Muscle layer of duodenum (tissue), 2 donors: ENCODE measurements around the gene SBF1.
A peak's percentile ranks its signal among the peaks of the same experiment; 100 is the strongest.

ENCODE experiments used
- H3K27ac ChIP-seq: one replicate; pipeline ENCODE4 v1.7.0; 2013; ENCODE audit warnings: mild to moderate bottlenecking, low read length
- H3K27me3 ChIP-seq: one replicate; pipeline ENCODE4 v1.7.0; 2013; ENCODE audit warnings: low read depth, mild to moderate bottlenecking, control low read depth, low read length
- H3K36me3 ChIP-seq, 2 donors: one replicate each; pipeline ENCODE4 v1.7.0; 2013; ENCODE audit warnings: low read length in 2 of 2, control low read depth in 1 of 2, mild to moderate bottlenecking in 1 of 2; ENCODE audit not compliant: insufficient read depth in 2 of 2, control insufficient read depth in 1 of 2
- H3K4me1 ChIP-seq, 2 donors: one replicate each; pipeline ENCODE4 v1.7.0; 2013; ENCODE audit warnings: low read length in 2 of 2, mild to moderate bottlenecking in 2 of 2, control low read depth in 1 of 2, moderate library complexity in 1 of 2; ENCODE audit not compliant: insufficient read depth in 2 of 2, control insufficient read depth in 1 of 2
- H3K4me3 ChIP-seq, 2 donors: one replicate each; pipeline ENCODE4 v1.7.0; 2013; ENCODE audit warnings: low read length in 2 of 2, low read depth in 1 of 2, mild to moderate bottlenecking in 1 of 2
- H3K9me3 ChIP-seq, 2 donors: one replicate each; pipeline ENCODE4 v1.7.0; 2013; ENCODE audit warnings: low read length in 2 of 2, control low read depth in 1 of 2, mild to moderate bottlenecking in 1 of 2; ENCODE audit not compliant: control insufficient read depth in 1 of 2
- donor health status: healthy.

SBF1 gene

DNA sequence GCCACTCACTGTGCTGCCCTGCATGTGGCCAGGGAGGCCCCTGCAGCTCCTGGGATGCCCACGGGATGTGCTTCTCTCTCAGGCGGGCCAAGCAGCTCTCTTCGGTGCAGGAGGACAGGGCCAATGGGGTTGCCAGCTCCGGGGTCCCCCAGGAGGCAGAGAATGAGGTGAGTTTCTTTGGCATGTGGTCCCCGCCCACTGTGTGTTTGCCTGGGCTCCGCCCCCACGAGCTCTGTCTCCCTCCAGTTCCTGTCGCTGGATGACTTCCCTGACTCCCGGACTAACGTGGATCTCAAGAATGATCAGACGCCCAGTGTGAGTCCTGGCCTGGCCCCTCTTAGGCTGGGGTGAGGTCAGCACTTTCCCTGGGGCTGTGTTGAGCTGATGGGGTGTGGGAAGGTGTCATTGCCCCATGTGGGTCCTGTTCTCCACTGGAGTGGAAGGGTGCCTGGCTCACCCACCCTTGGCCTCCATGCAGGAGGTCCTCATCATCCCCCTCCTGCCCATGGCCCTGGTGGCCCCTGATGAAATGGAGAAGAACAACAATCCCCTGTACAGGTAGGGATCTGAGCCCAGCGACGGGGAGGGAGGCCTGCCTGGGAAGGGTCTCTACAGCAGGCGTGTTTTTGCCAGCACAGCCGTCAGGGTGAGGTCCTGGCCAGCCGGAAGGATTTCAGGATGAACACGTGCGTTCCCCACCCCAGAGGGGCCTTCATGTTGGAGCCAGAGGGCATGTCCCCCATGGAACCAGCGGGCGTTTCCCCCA lies 42.8 kb upstream of the SBF1 start:
- Histone ChIP-seq H3K4me1 (no peaks in the 10 kb centered on the region), H3K36me3 (peaks cover 28 to 51% of the 10 kb centered on the region in 2 donors), H3K9me3 (no peaks in the 10 kb centered on the region), H3K27ac (no peak overlapping the region), H3K4me3 (no peak overlapping the region), H3K27me3 (no peaks in the 10 kb centered on the region)

GRCh38 chr22:50516891-50517290 lies 42.1 kb upstream of the SBF1 start:
- Histone ChIP-seq H3K9me3 (no peaks in the 10 kb centered on the region), H3K36me3 (peaks cover 21 to 43% of the 10 kb centered on the region in 2 donors), H3K4me3 (no peak overlapping the region), H3K27me3 (no peaks in the 10 kb centered on the region), H3K4me1 (no peaks in the 10 kb centered on the region), H3K27ac (no peak overlapping the region)

GRCh38 chr22:50516068-50516467 lies 41.2 kb upstream of the SBF1 start:
- Histone ChIP-seq H3K27me3 (no peaks in the 10 kb centered on the region), H3K36me3 (peaks cover 19 to 35% of the 10 kb centered on the region in 2 donors), H3K9me3 (no peaks in the 10 kb centered on the region), H3K4me3 (no peak overlapping the region), H3K4me1 (no peaks in the 10 kb centered on the region), H3K27ac (no peak overlapping the region)

DNA sequence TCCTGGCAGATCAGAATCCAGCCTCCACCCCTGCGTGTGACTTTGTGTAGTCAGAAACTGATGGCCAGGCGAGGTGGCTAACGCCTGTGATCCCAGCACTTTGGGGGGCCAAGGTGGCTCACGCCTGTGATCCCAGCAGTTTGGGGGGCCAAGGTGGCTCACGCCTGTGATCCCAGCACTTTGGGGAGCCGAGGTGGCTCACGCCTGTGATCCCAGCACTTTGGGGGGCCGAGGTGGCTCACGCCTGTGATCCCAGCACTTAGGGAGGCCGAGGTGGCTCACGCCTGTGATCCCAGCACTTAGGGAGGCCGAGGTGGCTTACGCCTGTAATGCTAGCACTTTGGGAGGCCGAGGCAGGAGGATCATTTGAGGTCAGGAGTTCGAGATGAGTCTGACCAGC lies 38.3 kb upstream of the SBF1 start:
- Histone ChIP-seq H3K4me3 (no peak overlapping the region), H3K27ac (no peak overlapping the region), H3K4me1 (peaks cover 0 to 13% of the 10 kb centered on the region in 2 donors), H3K27me3 (no peaks in the 10 kb centered on the region), H3K36me3 (peaks cover 14 to 18% of the 10 kb centered on the region in 2 donors), H3K9me3 (no peaks in the 10 kb centered on the region)

DNA sequence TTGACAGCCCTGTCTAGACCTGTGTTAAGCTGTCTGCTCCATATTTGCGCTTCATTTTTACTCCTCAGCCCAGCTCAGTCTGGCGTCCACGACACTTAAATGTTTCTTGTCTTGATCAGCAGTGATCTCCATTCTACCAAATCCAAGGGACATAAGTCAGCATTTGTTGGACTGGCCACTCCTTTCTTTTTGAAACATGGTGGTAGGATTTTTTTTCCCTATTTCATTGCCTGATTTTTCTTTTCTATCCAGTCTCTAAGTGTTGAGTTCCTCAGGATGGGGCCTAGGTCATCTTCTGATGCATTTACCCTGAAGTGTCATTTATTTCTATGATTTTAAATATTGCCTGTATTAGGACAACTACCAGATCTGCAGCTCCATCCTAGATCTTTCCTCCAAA lies 34.1 kb upstream of the SBF1 start:
- peaks cover 0 to 26% of the 10 kb centered on the region in 2 donors for H3K4me1 ChIP-seq
- H3K36me3 ChIP-seq = peaks cover 0 to 13% of the 10 kb centered on the region in 2 donors
- peak overlapping the region; percentile 76 to 79 for H3K4me3 ChIP-seq
- peak overlapping the region; percentile 47 for H3K27ac ChIP-seq
- H3K27me3 ChIP-seq = no peaks in the 10 kb centered on the region
- H3K9me3 ChIP-seq = no peaks in the 10 kb centered on the region

- Histone ChIP-seq H3K4me1 (peaks cover 0 to 26% of the 10 kb centered on the region in 2 donors), H3K4me3 (peak within 1 kb of the TSS; percentile 90 to 99), H3K27ac (peak within 1 kb of the TSS; percentile 63), H3K36me3 (peaks cover 0 to 16% of the 10 kb centered on the region in 2 donors), H3K9me3 (no peaks in the 10 kb centered on the region), H3K27me3 (no peaks in the 10 kb centered on the region)
Measured at GRCh38 chr22:50507991-50508884, 33.4 kb upstream of the SBF1 start, which contains the start of gene NCAPH2. Gene NCAPH2, plus strand, starts transcription at chr22:50508224. Its CDS starts 114 bp downstream, at chr22:50508338.

DNA sequence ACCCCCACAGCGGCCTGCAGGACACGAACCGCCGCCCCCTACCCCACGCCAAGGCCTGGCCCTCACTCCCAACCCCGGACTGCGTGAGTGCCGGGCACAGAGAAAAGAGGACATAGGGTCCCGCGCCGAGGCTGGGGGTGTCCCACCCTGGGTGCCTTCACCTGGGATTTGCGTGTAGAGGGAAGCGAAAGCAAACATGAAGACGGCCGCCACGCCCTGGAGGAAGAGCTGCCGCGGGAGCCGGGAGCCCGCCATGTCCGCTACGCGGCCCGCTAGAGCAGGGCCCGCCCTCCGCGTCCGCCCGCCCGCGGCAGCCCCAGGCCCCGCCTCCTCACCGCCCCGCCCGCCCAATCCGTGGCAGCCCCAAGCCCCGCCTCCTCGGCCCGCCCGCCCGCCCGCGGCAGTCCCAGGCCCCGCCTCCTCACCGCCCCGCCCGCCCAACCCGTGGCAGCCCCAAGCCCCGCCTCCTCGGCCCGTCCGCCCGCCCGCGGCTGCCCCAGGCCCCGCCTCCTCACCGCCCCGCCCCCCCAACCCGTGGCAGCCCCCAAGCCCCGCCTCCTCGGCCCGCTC lies 32.7 kb upstream of the SBF1 start, which contains the start of gene LMF2:
LMF2 (minus strand) TSS at position 282 of the 570 bp plus-strand sequence; CDS start at position 255, 27 bp downstream.
- Histone ChIP-seq H3K4me1 (peaks cover 0 to 26% of the 10 kb centered on the region in 2 donors), H3K27ac (peak within 1 kb of the TSS; percentile 63), H3K36me3 (peaks cover 0 to 23% of the 10 kb centered on the region in 2 donors), H3K27me3 (no peaks in the 10 kb centered on the region), H3K9me3 (no peaks in the 10 kb centered on the region), H3K4me3 (peak within 1 kb of the TSS; percentile 90 to 99)

GRCh38 chr22:50506611-50507420 lies 32.0 kb upstream of the SBF1 start:
- Histone ChIP-seq H3K4me1 (peaks cover 0 to 26% of the 10 kb centered on the region in 2 donors), H3K36me3 (peaks cover 0 to 23% of the 10 kb centered on the region in 2 donors), H3K27me3 (no peaks in the 10 kb centered on the region), H3K27ac (peak overlapping the region; percentile 63), H3K4me3 (peak overlapping the region; percentile 90 to 99), H3K9me3 (no peaks in the 10 kb centered on the region)

DNA sequence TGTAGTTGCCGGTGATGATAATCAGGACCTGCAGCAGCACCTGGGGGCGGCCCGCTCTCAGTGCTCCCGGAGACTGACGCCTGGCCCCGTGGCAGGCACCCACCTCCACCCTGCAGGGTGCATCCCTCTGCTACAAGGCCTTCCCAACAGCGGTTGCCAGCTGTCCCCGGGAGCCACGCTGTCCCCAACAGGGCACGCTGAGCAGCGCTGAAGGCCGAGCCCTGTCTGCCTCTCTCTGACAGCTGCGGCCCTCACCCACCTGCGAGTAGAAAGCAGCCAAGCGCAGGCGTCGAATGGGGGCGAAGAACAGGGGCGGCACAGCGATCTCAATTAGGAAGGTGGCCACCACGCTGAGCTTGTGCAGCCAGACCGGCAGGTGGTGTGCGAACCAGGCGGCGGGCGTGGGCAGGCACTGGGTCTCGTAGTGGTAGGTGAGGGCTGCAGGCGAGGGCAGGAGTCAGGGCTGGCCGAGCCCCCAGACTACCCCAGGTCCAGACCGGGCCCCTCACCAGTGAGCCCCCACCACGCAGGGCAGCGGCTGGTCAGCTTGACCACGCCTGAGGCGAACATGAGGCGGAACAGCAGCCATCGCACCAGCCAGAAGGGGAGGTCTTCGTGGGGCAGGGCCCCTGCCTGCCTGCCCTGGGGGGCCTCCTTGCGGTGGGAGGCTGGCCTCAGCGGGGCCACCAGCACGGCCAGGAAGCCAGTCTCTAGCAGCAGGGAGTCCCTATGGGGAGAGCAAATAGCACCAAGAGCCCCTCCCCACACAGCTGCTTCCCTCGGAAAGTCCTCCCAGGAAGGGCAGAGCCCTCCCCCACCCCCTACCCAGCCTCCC lies 31.2 kb upstream of the SBF1 start:
- H3K27ac ChIP-seq = no peak overlapping the region
- H3K36me3 ChIP-seq = peaks cover 0 to 23% of the 10 kb centered on the region in 2 donors
- peaks cover 0 to 26% of the 10 kb centered on the region in 2 donors for H3K4me1 ChIP-seq
- H3K27me3 ChIP-seq = no peaks in the 10 kb centered on the region
- no peaks in the 10 kb centered on the region for H3K9me3 ChIP-seq
- H3K4me3 ChIP-seq = peak overlapping the region; percentile 90 to 99

- H3K9me3 ChIP-seq = no peaks in the 10 kb centered on the region
- no peak overlapping the region for H3K4me3 ChIP-seq
- no peak overlapping the region for H3K27ac ChIP-seq
- peaks cover 0 to 26% of the 10 kb centered on the region in 2 donors for H3K4me1 ChIP-seq
- H3K27me3 ChIP-seq = no peaks in the 10 kb centered on the region
- peaks cover 0 to 23% of the 10 kb centered on the region in 2 donors for H3K36me3 ChIP-seq
Measured at GRCh38 chr22:50505276-50505775, 30.5 kb upstream of the SBF1 start.
